ENCODE measurements around the gene SCAMP2.

GRCh38 chr15:74866090-74866489 lies 7.1 kb downstream of the SCAMP2 start:
- no peak for TF ChIP-seq POLR2A (IDR thresholded peaks at IDR 0.05)
- TF ChIP-seq CTCF (IDR thresholded peaks at IDR 0.05 in 4 of 5, conservative IDR thresholded peaks at IDR 0.05 in 1 of 5), result no peak

All from gastrocnemius medialis (tissue), 4 donors.